ENCODE measurements around the gene IVD. TPM values are rescaled to one million over a fixed set of nuclear protein-coding genes. Genes with fewer than 3 reads are reported as not detected.

Gene IVD
- total RNA-seq, 1 experiment from 2014 or later, result 93.1 TPM

DNA sequence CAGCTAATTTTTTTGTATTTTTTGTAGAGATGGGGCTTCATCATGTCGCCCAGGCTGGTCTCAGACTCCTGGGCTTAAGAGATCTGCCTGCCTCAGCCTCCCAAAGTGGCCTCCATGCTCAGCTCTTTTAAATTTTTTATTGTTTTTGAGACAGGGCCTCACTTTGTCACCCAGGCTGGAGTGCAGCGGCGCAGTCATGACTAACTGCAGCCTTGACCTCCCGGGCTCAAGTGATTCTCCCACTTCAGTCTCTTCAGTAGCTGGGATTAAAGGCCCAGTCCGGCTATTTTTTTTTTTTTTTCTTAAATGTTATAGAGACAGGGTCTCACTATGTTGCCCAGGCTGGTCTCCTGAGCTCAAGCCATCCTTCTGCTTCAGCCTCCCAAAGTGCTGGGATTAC, 20.1 kb downstream of the IVD start:
- Histone ChIP-seq H3K23me2 (ENCODE audit: insufficient read length, low read depth, low read length, poor library complexity, severe bottlenecking) (no peaks in the 10 kb centered on the region), H3K27me3 (ENCODE audit: insufficient read depth, low read length) (no peaks in the 10 kb centered on the region), H3K79me2 (ENCODE audit: insufficient read depth, low read length) (no peaks in the 10 kb centered on the region), H3T11ph (ENCODE audit: low read length) (no peak overlapping the region), H2BK12ac (ENCODE audit: insufficient read length, low read depth, low read length) (no peak overlapping the region), H4K91ac (ENCODE audit: insufficient read length, low read depth, low read length) (no peak overlapping the region), H4K20me1 (ENCODE audit: control insufficient read depth, insufficient read depth, insufficient read length) (no peaks in the 10 kb centered on the region), H2BK20ac (ENCODE audit: low read depth, low read length, poor library complexity, severe bottlenecking) (no peak overlapping the region), H3K18ac (ENCODE audit: insufficient read length, low read depth, low read length) (no peak overlapping the region), H3K56ac (ENCODE audit: insufficient read length, low read depth, low read length) (no peak overlapping the region), H3K9me3 (ENCODE audit: control insufficient read depth, low read depth, low read length) (no peaks in the 10 kb centered on the region), H2AFZ (ENCODE audit: low read length) (no peak overlapping the region), H3K79me1 (ENCODE audit: insufficient read depth, low read depth, low read length, poor library complexity, severe bottlenecking) (no peaks in the 10 kb centered on the region), H3K23ac (ENCODE audit: insufficient read length, low read depth, low read length) (no peak overlapping the region), H3K27ac (ENCODE audit: insufficient read length, low read depth, low read length) (no peak overlapping the region), H3K14ac (ENCODE audit: insufficient read depth, low read length) (no peak overlapping the region), H4K8ac (replicated peaks; ENCODE audit: insufficient read length, low read depth, low read length) (no peak overlapping the region), H3K4me1 (ENCODE audit: insufficient read depth, low read length) (peaks cover 6% of the 10 kb centered on the region; the same call in 1 of the 2 replicates), H3K4me2 (ENCODE audit: insufficient read depth, insufficient read length, low read length) (no peak overlapping the region), H3K9ac (ENCODE audit: extremely low read depth, insufficient read length, low read length) (no peak overlapping the region), H3K4ac (ENCODE audit: low read depth, low read length) (no peak overlapping the region), H4K5ac (ENCODE audit: insufficient read length, low read depth, low read length) (no peak overlapping the region), H2AK5ac (ENCODE audit: insufficient read length, low read length) (no peak overlapping the region), H2BK120ac (ENCODE audit: low read depth, low read length, poor library complexity, severe bottlenecking) (no peak overlapping the region), H2BK5ac (ENCODE audit: insufficient read length, low read length) (no peak overlapping the region), H2BK15ac (ENCODE audit: low read depth, low read length) (no peak overlapping the region)
- Mint-ChIP-seq H3K27me3 (ENCODE audit: low read depth) (peaks cover 20% of the 10 kb centered on the region), H3K4me3 (no peak overlapping the region), H3K9me3 (no peaks in the 10 kb centered on the region), H3K4me1 (peaks cover 29 to 30% of the 10 kb centered on the region in 2 experiments), H3K27ac (no peak overlapping the region), H3K36me3 (ENCODE audit: insufficient read depth in 1 of 3, low read depth in 3 of 3) (no peaks in the 10 kb centered on the region)
- no peak for TF ChIP-seq CTCF (conservative IDR thresholded peaks at IDR 0.05)
- DNase-seq, result no peak
- no CpG with 5 or more reads among the region's 5 CpGs for WGBS (ENCODE audit: extremely low coverage, insufficient read length, low lambda C conversion rate)
